Aorta (tissue), 5 donors: ENCODE measurements around the gene IL21R. TPM values are rescaled to one million over a fixed set of nuclear protein-coding genes. Genes with fewer than 3 reads are reported as not detected.
"Not testable (repeated sequence)": the region's sequence is repeated elsewhere in the genome, so short reads cannot be mapped to it uniquely, and the experiment has no call there.

Source experiments
- ATAC-seq: fragments of 200-7000 bp; cut with Tn5 transposase; one replicate; pipeline ENCODE4 v1.9.1; 2022; ENCODE audit warnings: moderate library complexity; ENCODE audit not compliant: low FRiP score
- DNase-seq, 2 donors: peaks; one replicate each; pipeline ENCODE4 v3.0.0-alpha.2; 2020
- H3K27ac ChIP-seq, 2 donors: one replicate each; pipeline ENCODE4 v1.5.1; 2013; ENCODE audit warnings: low read length in 2 of 2, mild to moderate bottlenecking in 2 of 2, moderate library complexity in 2 of 2, control low read depth in 1 of 2, inconsistent platforms in 1 of 2, low read depth in 1 of 2
- H3K27me3 ChIP-seq, 2 donors: one replicate each; pipeline ENCODE4 v1.6.1; 2013; ENCODE audit warnings: control low read depth in 1 of 2, low read length in 1 of 2, mild to moderate bottlenecking in 1 of 2, moderate library complexity in 1 of 2; ENCODE audit not compliant: insufficient read depth in 2 of 2, control insufficient read depth in 1 of 2
- H3K36me3 ChIP-seq, 2 donors: one replicate each; pipeline ENCODE4 v1.6.1; 2013; ENCODE audit warnings: control low read depth in 1 of 2, low read length in 1 of 2, mild to moderate bottlenecking in 1 of 2; ENCODE audit not compliant: insufficient read depth in 2 of 2, control insufficient read depth in 1 of 2
- H3K4me1 ChIP-seq, 2 donors: one replicate each; pipeline ENCODE4 v1.6.1; 2013; ENCODE audit warnings: low read length in 2 of 2, control low read depth in 1 of 2, mild to moderate bottlenecking in 1 of 2, moderate library complexity in 1 of 2; ENCODE audit not compliant: insufficient read depth in 2 of 2, control insufficient read depth in 1 of 2
- H3K4me3 ChIP-seq, 2 donors: one replicate each; pipeline ENCODE4 v1.5.1; 2013; ENCODE audit warnings: low read length in 2 of 2, control low read depth in 1 of 2, mild to moderate bottlenecking in 1 of 2
- H3K9me3 ChIP-seq: one replicate; pipeline ENCODE4 v1.6.1; 2013; ENCODE audit warnings: mild to moderate bottlenecking, low read length; ENCODE audit not compliant: control insufficient read depth
- WGBS, 2 donors: extraction: QIAGEN DNeasy Blood & Tissue Kit; methylation state at CpG; one replicate each; pipeline ENCODE4 v1.1.7; 2013; 5-methylcytosine and 5-hydroxymethylcytosine counted together
- intact Hi-C, 2 donors: fragments of 100-400 bp; cut with DNase I; formaldehyde crosslinking; loops; one replicate each; pipeline versions ENCODE4 v1.14.2 to v1.15.0; 2022
- polyA plus RNA-seq, 2 donors: library from polyadenylated mRNA; stranded (reverse); fragments of 200-250 nt; gene quantifications; one replicate each; pipeline ENCODE4 v1.2.3, GENCODE V29; 2013
- total RNA-seq, 2 donors: library from RNA; stranded (reverse); fragmentation: NEBNext Ultra II Directional; extraction: Animal tissue kit (Norgen Biotek cat#: 25700); gene quantifications; one replicate each; pipeline ENCODE4 v1.2.1, GENCODE V29; 2021
- donor health status: healthy with polysubstance abuse.
- donor health status: Bipolar disorder and iron deficiency.
- donor health status: DM: no; HTN: no; CAD: no.
- donor health status: DM: no; HTN: no; CAD: no.
- donor health status: DM: yes; HTN: yes; CAD: no.

The IL21R gene
- total and polyA plus RNA-seq, 4 donors, result 0.08 to 3.8 (median 0.65) TPM; not detected in 1

DNA sequence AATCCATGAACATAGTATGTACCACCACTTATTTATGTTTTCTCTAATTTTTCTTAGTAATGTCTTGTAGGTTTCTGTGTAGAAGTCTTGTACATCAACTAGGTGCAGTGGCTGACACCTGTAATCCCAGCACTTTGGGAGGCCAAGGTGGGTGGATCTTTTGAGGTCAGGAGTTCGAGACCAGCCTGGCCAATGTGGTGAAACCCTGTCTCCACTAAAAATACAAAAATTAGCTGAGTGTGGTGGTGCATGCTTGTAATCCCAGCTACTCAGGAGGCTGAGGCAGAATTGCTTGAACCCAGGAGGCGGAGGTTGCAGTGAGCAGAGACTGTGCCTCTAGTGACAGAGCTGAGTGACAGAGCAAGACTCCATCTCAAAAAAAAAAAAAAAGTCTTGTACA lies 8.0 kb downstream of the IL21R start:
- H3K4me1 ChIP-seq, H3K27me3 ChIP-seq, DNase-seq, intact Hi-C loops, H3K27ac ChIP-seq, H3K36me3 ChIP-seq, ATAC-seq, H3K4me3 ChIP-seq, H3K9me3 ChIP-seq: not testable (repeated sequence)
- 73 to 86% methylated on average over 2 of the region's 2 CpGs for WGBS, 2 donors

DNA sequence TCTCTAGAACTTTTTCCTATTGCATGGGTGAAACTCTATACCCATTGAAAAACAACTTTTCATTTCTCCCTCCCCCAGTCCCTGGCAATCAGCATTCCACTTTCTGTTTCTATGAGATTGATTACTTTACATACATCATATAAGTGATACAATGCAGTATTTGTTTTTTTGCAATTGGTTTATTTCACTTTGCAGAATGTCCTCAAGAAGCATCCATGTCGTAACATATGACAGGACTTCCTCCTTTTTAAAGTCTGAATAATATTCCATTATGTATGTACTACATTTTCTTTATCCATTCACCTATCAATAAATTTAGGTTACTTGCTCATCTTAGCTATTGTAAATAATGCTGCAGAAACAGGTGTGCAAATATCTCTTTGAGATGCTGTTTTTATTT lies 8.8 kb downstream of the IL21R start:
- H3K36me3 ChIP-seq, result no peaks in the 10 kb centered on the region
- H3K27ac ChIP-seq, result no peak overlapping the region
- DNase-seq (no peak), ATAC-seq (no peak)
- H3K9me3 ChIP-seq, result no peaks in the 10 kb centered on the region
- H3K4me1 ChIP-seq, result no peaks in the 10 kb centered on the region
- intact Hi-C loops, result no loop called here
- no peaks in the 10 kb centered on the region for H3K27me3 ChIP-seq
- WGBS, 2 donors, result 92 to 96% methylated on average over 1 of the region's 1 CpG
- no peak overlapping the region for H3K4me3 ChIP-seq

- no peaks in the 10 kb centered on the region for H3K4me1 ChIP-seq
- ATAC-seq (no peak), DNase-seq (no peak)
- 84 to 89% methylated on average over 2 of the region's 2 CpGs for WGBS, 2 donors
- H3K27me3 ChIP-seq, result no peaks in the 10 kb centered on the region
- intact Hi-C loops, result no loop called here
- H3K36me3 ChIP-seq, result no peaks in the 10 kb centered on the region
- H3K27ac ChIP-seq, result no peak overlapping the region
- no peak overlapping the region for H3K4me3 ChIP-seq
- no peaks in the 10 kb centered on the region for H3K9me3 ChIP-seq
These were observed 12.0 kb downstream of the IL21R start for GRCh38 chr16:27413956-27414355.

GRCh38 chr16:27414788-27415431 lies 12.9 kb downstream of the IL21R start:
- H3K27me3 ChIP-seq, result no peaks in the 10 kb centered on the region
- intact Hi-C loops, result no loop called here
- no peaks in the 10 kb centered on the region for H3K36me3 ChIP-seq
- H3K27ac ChIP-seq, result no peak overlapping the region
- DNase-seq (no peak), ATAC-seq (no peak)
- no peaks in the 10 kb centered on the region for H3K9me3 ChIP-seq
- 81 to 82% methylated on average over 6 of the region's 6 CpGs for WGBS, 2 donors
- H3K4me3 ChIP-seq, result no peak overlapping the region
- no peaks in the 10 kb centered on the region for H3K4me1 ChIP-seq

DNA sequence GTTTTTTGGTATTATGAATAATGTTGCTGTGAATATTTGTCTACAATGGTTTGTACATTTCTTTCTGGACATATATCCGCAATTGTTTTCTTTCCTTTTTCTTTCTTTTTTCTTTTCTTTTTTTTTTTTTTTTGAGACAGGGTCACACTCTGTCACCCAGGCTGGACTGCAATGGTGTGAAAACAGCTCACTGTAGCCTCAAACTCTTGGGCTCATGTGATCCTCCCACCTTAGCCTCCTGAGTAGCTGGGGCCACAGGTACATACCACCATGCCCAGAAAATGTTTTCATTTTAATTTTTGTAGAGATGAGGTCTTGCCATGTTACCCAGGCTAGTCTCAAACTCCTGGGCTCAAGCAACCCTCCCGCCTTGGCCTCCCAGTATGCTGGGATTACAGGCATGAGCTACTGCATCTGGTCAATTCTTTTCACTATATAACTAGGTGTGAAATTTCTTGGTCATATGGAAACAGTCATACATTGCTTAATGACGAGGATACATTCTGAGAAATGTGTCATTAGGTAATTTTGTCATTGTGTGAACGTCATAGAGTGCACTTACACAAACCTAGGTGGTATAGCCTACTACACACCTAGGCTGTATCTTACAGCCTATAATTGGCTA lies 15.2 kb downstream of the IL21R start:
- ATAC-seq (no peak), DNase-seq (no peak)
- Histone ChIP-seq H3K4me1 (no peaks in the 10 kb centered on the region), H3K36me3 (no peaks in the 10 kb centered on the region), H3K4me3 (no peak overlapping the region), H3K27ac (no peak overlapping the region), H3K27me3 (no peaks in the 10 kb centered on the region), H3K9me3 (no peaks in the 10 kb centered on the region)
- 85 to 87% methylated on average over 4 of the region's 4 CpGs for WGBS, 2 donors
- intact Hi-C loops, result no loop called here

DNA sequence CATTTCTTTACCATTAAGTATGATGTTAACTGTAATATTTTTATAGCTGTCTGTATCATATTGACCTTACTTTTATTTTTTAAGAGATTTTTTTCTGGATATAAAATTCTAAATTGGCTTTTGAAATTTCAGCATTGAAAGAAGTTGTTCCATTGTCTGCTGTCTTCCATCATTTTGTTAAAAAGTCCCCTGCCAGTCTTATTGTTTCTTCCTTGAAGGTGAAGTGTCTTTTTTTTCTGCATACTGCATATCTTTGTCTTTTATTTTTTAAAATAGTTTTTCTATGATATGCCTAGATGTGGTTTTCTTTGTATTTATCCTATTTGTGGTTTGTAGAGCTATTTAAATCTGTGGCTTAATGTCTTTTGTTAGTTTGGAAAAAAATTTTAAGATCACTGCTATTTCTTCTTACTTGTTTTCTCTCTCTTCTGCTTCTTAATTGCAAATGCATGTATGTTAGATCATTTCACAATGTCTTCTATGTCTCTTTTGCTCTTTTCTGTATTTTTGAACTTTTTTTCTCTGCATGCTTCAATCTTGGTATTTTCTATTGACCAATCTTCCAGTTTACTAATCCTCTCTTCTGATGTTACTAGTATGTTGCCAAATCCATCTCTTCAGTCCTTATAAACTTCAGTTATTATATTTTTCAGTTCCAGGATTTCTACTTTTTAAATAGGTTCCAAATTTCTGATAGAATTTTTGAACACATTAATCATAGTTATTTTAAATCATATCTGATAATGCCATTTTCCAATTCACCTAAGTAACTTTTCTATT lies 20.2 kb downstream of the IL21R start:
- no peaks in the 10 kb centered on the region for H3K4me1 ChIP-seq
- H3K36me3 ChIP-seq, result no peaks in the 10 kb centered on the region
- H3K27ac ChIP-seq, result no peak overlapping the region
- intact Hi-C loops, result no loop called here
- no peak overlapping the region for H3K4me3 ChIP-seq
- no peaks in the 10 kb centered on the region for H3K27me3 ChIP-seq
- no peak for ATAC-seq
- DNase-seq, result no peak
- peaks cover 3% of the 10 kb centered on the region for H3K9me3 ChIP-seq

DNA sequence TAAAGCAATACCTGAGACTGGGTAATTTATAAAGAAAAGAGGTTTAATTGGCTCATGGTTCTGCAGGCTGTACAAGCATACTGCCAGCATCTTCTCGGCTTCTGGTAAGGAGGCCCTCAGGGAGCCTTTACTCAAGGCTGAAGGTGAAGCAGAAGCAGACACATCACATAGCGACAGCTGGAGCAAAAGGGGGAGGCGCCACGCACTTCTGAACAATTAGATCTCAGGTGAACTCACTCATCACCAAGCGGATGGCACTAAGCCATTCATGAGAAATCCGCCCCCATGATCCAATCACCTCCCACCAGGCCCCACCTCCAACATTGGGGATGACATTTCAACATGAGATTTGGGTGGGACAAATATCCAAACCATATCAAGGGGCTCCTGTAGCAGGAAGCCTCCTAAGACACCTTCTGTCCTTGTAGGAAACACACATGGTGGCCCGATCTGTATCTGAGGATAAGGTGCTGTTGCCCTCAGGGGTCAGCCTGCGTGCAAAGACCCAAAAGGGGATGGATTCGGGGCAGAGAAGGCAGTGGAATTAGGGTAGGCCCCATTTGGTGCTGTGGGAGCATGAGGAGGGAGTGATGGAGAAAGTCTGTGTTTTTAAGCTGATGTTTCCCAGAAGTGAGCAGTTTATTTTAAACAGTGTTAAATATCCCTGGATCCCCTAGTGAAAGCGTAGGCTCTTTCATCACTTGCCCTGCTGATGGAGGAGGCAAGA lies 23.0 kb downstream of the IL21R start:
- DNase-seq (peak in 1 of 2 donors; percentile 10), ATAC-seq (no peak)
- H3K27ac ChIP-seq, result no peak overlapping the region
- WGBS, 2 donors, result 88% methylated on average over 10 of the region's 10 CpGs
- intact Hi-C loops, result no loop called here
- no peak overlapping the region for H3K4me3 ChIP-seq
- H3K9me3 ChIP-seq, result peaks cover 3% of the 10 kb centered on the region
- no peaks in the 10 kb centered on the region for H3K4me1 ChIP-seq
- no peaks in the 10 kb centered on the region for H3K27me3 ChIP-seq
- no peaks in the 10 kb centered on the region for H3K36me3 ChIP-seq

- intact Hi-C loops, result no loop called here
- Histone ChIP-seq H3K4me3 (no peak overlapping the region), H3K9me3 (peaks cover 3% of the 10 kb centered on the region), H3K27ac (no peak overlapping the region), H3K27me3 (no peaks in the 10 kb centered on the region), H3K4me1 (no peaks in the 10 kb centered on the region), H3K36me3 (no peaks in the 10 kb centered on the region)
- no peak for DNase-seq
- ATAC-seq, result no peak
- WGBS, 2 donors, result 94 to 100% methylated on average over 1 of the region's 1 CpG
These were observed 24.0 kb downstream of the IL21R start for GRCh38 chr16:27425961-27426360.
